ENCODE data around the gene SHROOM1.

DNA sequence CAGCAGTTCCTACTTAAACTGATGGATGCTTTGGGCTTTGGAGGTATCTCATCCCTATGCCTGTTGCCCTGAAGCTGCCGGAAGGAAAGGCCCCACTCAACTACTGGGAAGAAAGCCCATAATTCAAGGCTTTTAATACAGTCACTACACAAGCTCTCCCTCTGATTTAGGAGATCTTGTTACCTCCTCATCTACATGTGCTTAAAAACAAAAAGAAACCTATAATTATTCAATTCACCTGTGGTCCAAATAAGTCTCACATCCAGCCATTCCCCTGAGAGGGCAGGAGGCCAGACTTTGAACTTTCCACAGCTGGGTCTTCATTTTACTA lies 42.3 kb upstream of the SHROOM1 start:
- TF ChIP-seq, protein P1, sequence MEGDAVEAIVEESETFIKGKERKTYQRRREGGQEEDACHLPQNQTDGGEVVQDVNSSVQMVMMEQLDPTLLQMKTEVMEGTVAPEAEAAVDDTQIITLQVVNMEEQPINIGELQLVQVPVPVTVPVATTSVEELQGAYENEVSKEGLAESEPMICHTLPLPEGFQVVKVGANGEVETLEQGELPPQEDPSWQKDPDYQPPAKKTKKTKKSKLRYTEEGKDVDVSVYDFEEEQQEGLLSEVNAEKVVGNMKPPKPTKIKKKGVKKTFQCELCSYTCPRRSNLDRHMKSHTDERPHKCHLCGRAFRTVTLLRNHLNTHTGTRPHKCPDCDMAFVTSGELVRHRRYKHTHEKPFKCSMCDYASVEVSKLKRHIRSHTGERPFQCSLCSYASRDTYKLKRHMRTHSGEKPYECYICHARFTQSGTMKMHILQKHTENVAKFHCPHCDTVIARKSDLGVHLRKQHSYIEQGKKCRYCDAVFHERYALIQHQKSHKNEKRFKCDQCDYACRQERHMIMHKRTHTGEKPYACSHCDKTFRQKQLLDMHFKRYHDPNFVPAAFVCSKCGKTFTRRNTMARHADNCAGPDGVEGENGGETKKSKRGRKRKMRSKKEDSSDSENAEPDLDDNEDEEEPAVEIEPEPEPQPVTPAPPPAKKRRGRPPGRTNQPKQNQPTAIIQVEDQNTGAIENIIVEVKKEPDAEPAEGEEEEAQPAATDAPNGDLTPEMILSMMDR (conservative IDR thresholded peaks at IDR 0.05) = no peak
- TF ChIP-seq EZH2 (IDR thresholded peaks at IDR 0.05; ENCODE audit: low read depth) = no peak
